RWPE1 (cell line): Measurements from ENCODE around the gene OCSTAMP.

Experiments
- CTCF ChIA-PET: fragments of 350-600 bp; sonication (Branson Sonifier 250); formaldehyde crosslinking; extraction: SDS; loops from one replicate; lab custom pipeline; 2021; lab: Yijun Ruan, JAX
- POLR2A ChIA-PET: fragments of 400-600 bp; formaldehyde crosslinking; extraction: SDS; loops from one replicate; lab custom pipeline; 2020; ENCODE audit warnings: antibody characterized with exemption; ENCODE audit not compliant: low non-redundant PET; lab: Yijun Ruan, JAX
- DNase-seq: peaks from one replicate; pipeline ENCODE4 v3.0.0; 2012; ENCODE audit warnings: low spot score
- H3K27ac ChIP-seq: fragments of 450-650 bp; 2 replicates; pipeline ENCODE4 v1.5.1; 2017
- CTCF ChIP-seq: fragments of 450-650 bp; conservative IDR thresholded peaks from 2 replicates; pipeline ENCODE4 v1.5.1; 2017; ENCODE audit warnings: low read depth, mild to moderate bottlenecking

Gene OCSTAMP

DNA sequence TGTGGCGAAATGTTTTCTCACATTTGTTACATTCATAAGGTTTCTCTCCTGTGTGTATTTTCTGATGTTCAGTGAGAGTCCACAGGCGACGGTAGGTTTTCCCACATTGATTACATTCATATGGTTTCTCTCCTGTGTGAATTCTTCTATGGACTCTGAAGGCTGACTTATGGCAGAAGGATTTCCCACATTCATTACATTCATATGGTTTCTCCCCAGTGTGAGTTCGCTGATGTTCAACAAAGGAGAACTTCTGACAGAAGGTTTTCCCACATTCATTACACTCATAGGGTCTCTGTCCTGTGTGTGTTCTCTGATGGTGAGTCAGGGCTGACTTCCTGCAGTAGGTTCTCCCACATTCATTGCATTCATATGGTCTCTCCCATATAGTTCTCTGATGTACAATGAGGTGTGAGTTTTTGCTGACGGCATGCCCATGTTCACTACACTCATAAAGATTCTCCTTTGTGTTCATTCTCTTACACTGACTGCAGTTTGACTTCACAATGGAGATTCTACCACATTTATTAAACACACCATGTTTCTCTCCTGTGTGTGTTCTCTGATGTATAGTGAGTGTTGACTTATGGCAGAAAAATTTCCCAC, 49.0 kb downstream of the OCSTAMP start:
- POLR2A ChIA-PET = no interaction called here
- TF ChIP-seq CTCF = no peak
- CTCF ChIA-PET = no interaction called here
- no peak for DNase-seq
- no peak overlapping the region for H3K27ac ChIP-seq

GRCh38 chr20:46494077-46494476, 56.4 kb downstream of the OCSTAMP start:
- no peak for TF ChIP-seq CTCF
- no peak for DNase-seq
- ChIA-PET POLR2A (no interaction called here), CTCF (no interaction called here)
- no peak overlapping the region for H3K27ac ChIP-seq

- CTCF ChIA-PET = no interaction called here
- no peak for DNase-seq
- TF ChIP-seq CTCF = no peak
- H3K27ac ChIP-seq = no peak overlapping the region
- POLR2A ChIA-PET = no interaction called here
Observed at GRCh38 chr20:46491354-46491753, 59.1 kb downstream of the OCSTAMP start.
